ENCODE results near the gene DENND10.

- TF ChIP-seq CTCF (IDR thresholded peaks at IDR 0.05) (no peak), POLR2A (IDR thresholded peaks at IDR 0.05) (no peak)
These were observed 42.0 kb upstream of the DENND10 start for GRCh38 chr10:119061926-119062325.

All from heart left ventricle (tissue), 13 donors.